ENCODE data around the gene LRRC28.

LRRC28 gene

GRCh38 chr15:99402014-99402729, 150.9 kb downstream of the LRRC28 start:
- no peak for DNase-seq

GRCh38 chr15:99403597-99403996, 152.3 kb downstream of the LRRC28 start:
- DNase-seq = no peak

GRCh38 chr15:99404454-99404853, 153.2 kb downstream of the LRRC28 start:
- no peak for DNase-seq

- DNase-seq = no peak
Observed at GRCh38 chr15:99406120-99406519, 154.8 kb downstream of the LRRC28 start.

GRCh38 chr15:99406716-99407487, 155.6 kb downstream of the LRRC28 start:
- DNase-seq = no peak

- DNase-seq = no peak
Observed at GRCh38 chr15:99407716-99408115, 156.4 kb downstream of the LRRC28 start.

GRCh38 chr15:99408236-99409096, 157.2 kb downstream of the LRRC28 start:
- DNase-seq = no peak

GRCh38 chr15:99409097-99409473, 157.8 kb downstream of the LRRC28 start:
- peak; percentile 30 for DNase-seq

GRCh38 chr15:99409560-99409959, 158.3 kb downstream of the LRRC28 start:
- no peak for DNase-seq

- DNase-seq = no peak
Observed at GRCh38 chr15:99410477-99410876, 159.2 kb downstream of the LRRC28 start.

- no peak for DNase-seq
Observed at GRCh38 chr15:99411234-99411633, 160.0 kb downstream of the LRRC28 start.

GRCh38 chr15:99412082-99412481, 160.8 kb downstream of the LRRC28 start:
- no peak for DNase-seq

GRCh38 chr15:99412626-99413025, 161.3 kb downstream of the LRRC28 start:
- no peak for DNase-seq

GRCh38 chr15:99413955-99414754, 162.9 kb downstream of the LRRC28 start:
- DNase-seq = no peak

GRCh38 chr15:99414755-99415731, 163.8 kb downstream of the LRRC28 start:
- DNase-seq = no peak

- no peak for DNase-seq
Observed at GRCh38 chr15:99416191-99417188, 165.2 kb downstream of the LRRC28 start.

- DNase-seq = peak; percentile 27
Observed at GRCh38 chr15:99421172-99421656, 169.9 kb downstream of the LRRC28 start.

- no peak for DNase-seq
Observed at GRCh38 chr15:99421758-99422157, 170.5 kb downstream of the LRRC28 start.

- DNase-seq = no peak
Observed at GRCh38 chr15:99423186-99424130, 172.2 kb downstream of the LRRC28 start.
